DMS153 treated with DMSO at 0.1 percent for 48 hours (cell line): ENCODE measurements around the gene ASXL2.
"Not testable (repeated sequence)": the region's sequence is repeated elsewhere in the genome, so short reads cannot be mapped to it uniquely, and the experiment has no call there.

Experiments
- DNase-seq: peaks from one replicate; lab custom pipeline; 2025; ENCODE audit not compliant: unreplicated experiment; lab: John Stamatoyannopoulos, UW

ASXL2 gene

GRCh38 chr2:25894135-25894830 is 16.0 kb upstream of the ASXL2 start:
- no peak for DNase-seq

- no peak for DNase-seq
Observed at GRCh38 chr2:25891672-25892071, 13.4 kb upstream of the ASXL2 start.

GRCh38 chr2:25887624-25888242 is 9.4 kb upstream of the ASXL2 start:
- DNase-seq = no peak

GRCh38 chr2:25885933-25886332 is 7.6 kb upstream of the ASXL2 start:
- no peak for DNase-seq

- no peak for DNase-seq
Observed at GRCh38 chr2:25881764-25882163, 3.5 kb upstream of the ASXL2 start.

GRCh38 chr2:25879133-25879730 is 945 bp upstream of the ASXL2 start:
- DNase-seq = no peak

- DNase-seq = peak; percentile 35
Observed at GRCh38 chr2:25877431-25878360, 591 bp downstream of the ASXL2 start.

- DNase-seq = no peak
Observed at GRCh38 chr2:25872134-25872533, 6.2 kb downstream of the ASXL2 start.

GRCh38 chr2:25867396-25868003 is 10.8 kb downstream of the ASXL2 start:
- DNase-seq = no peak

GRCh38 chr2:25856377-25856776 is 21.9 kb downstream of the ASXL2 start:
- DNase-seq = no peak

- no peak for DNase-seq
Observed at GRCh38 chr2:25855065-25855464, 23.2 kb downstream of the ASXL2 start.

- DNase-seq = no peak
Observed at GRCh38 chr2:25854613-25855012, 23.7 kb downstream of the ASXL2 start.

- no peak for DNase-seq
Observed at GRCh38 chr2:25853038-25853638, 25.1 kb downstream of the ASXL2 start.

GRCh38 chr2:25851740-25852503 is 26.4 kb downstream of the ASXL2 start:
- DNase-seq = peak; percentile 19

- DNase-seq = not testable (repeated sequence)
Observed at GRCh38 chr2:25850400-25850799, 27.9 kb downstream of the ASXL2 start.

- not testable (repeated sequence) for DNase-seq
Observed at GRCh38 chr2:25849350-25849749, 28.9 kb downstream of the ASXL2 start.

- no peak for DNase-seq
Observed at GRCh38 chr2:25845843-25846505, 32.3 kb downstream of the ASXL2 start.

- DNase-seq = no peak
Observed at GRCh38 chr2:25844089-25844488, 34.2 kb downstream of the ASXL2 start.

- no peak for DNase-seq
Observed at GRCh38 chr2:25842155-25842554, 36.1 kb downstream of the ASXL2 start.
